H9 (cell line): ENCODE measurements around the gene TEX28. TPM values are rescaled to one million over a fixed set of nuclear protein-coding genes. Genes with fewer than 3 reads are reported as not detected.

Experiments
- DNase-seq: peaks from one replicate; pipeline ENCODE4 v3.0.0-alpha.2; 2017
- H2AFZ ChIP-seq: one replicate; pipeline ENCODE4 v1.6.1; 2013; ENCODE audit warnings: mild to moderate bottlenecking, low read length, control low read depth, moderate library complexity
- H2AK5ac ChIP-seq: 2 replicates; pipeline ENCODE4 v1.6.1; 2013; ENCODE audit warnings: low read length, control low read depth, mixed read lengths; ENCODE audit not compliant: insufficient read length
- H2BK120ac ChIP-seq: one replicate; pipeline ENCODE4 v1.6.1; 2013; ENCODE audit warnings: low read depth, mild to moderate bottlenecking, low read length, control low read depth, inconsistent platforms; ENCODE audit not compliant: poor library complexity, severe bottlenecking
- H2BK12ac ChIP-seq: 2 replicates; pipeline ENCODE4 v1.6.1; 2013; ENCODE audit warnings: low read length, control low read depth, mixed read lengths, low read depth; ENCODE audit not compliant: insufficient read length
- H2BK15ac ChIP-seq: 2 replicates; pipeline ENCODE4 v1.6.1; 2013; ENCODE audit warnings: low read depth, low read length, control low read depth
- H2BK20ac ChIP-seq: one replicate; pipeline ENCODE4 v1.6.1; 2013; ENCODE audit warnings: low read depth, mild to moderate bottlenecking, low read length, control low read depth, inconsistent platforms; ENCODE audit not compliant: poor library complexity, severe bottlenecking
- H2BK5ac ChIP-seq: 2 replicates; pipeline ENCODE4 v1.6.1; 2013; ENCODE audit warnings: low read length, control low read depth, mixed read lengths; ENCODE audit not compliant: insufficient read length
- H3K14ac ChIP-seq: 2 replicates; pipeline ENCODE4 v1.6.1; 2013; ENCODE audit warnings: low read length, control low read depth; ENCODE audit not compliant: insufficient read depth
- H3K18ac ChIP-seq: 2 replicates; pipeline ENCODE4 v1.6.1; 2013; ENCODE audit warnings: low read depth, mild to moderate bottlenecking, mixed read lengths, low read length, control low read depth; ENCODE audit not compliant: insufficient read length
- H3K23ac ChIP-seq: 2 replicates; pipeline ENCODE4 v1.6.1; 2013; ENCODE audit warnings: low read length, control low read depth, mixed read lengths, low read depth; ENCODE audit not compliant: insufficient read length
- H3K23me2 ChIP-seq: 2 replicates; pipeline ENCODE4 v1.6.1; 2013; ENCODE audit warnings: low read depth, mild to moderate bottlenecking, mixed read lengths, low read length, control low read depth; ENCODE audit not compliant: insufficient read length, poor library complexity, severe bottlenecking
- H3K27ac ChIP-seq: 2 replicates; pipeline ENCODE4 v1.5.1; 2013; ENCODE audit warnings: low read length, control low read depth, mixed read lengths, low read depth; ENCODE audit not compliant: insufficient read length
- H3K27me3 ChIP-seq: 2 replicates; pipeline ENCODE4 v1.6.1; 2013; ENCODE audit warnings: low read length, control low read depth, inconsistent platforms; ENCODE audit not compliant: insufficient read depth
- H3K4ac ChIP-seq: 2 replicates; pipeline ENCODE4 v1.6.1; 2013; ENCODE audit warnings: low read depth, mild to moderate bottlenecking, control low read depth, inconsistent platforms, low read length, moderate library complexity
- H3K4me1 ChIP-seq: 2 replicates; pipeline ENCODE4 v1.6.1; 2013; ENCODE audit warnings: low read length, control low read depth, inconsistent platforms; ENCODE audit not compliant: insufficient read depth
- H3K4me2 ChIP-seq: 2 replicates; pipeline ENCODE4 v1.6.1; 2013; ENCODE audit warnings: low read length, control low read depth, mixed read lengths; ENCODE audit not compliant: insufficient read length, insufficient read depth
- H3K56ac ChIP-seq: 2 replicates; pipeline ENCODE4 v1.6.1; 2013; ENCODE audit warnings: low read depth, mild to moderate bottlenecking, mixed read lengths, low read length, control low read depth; ENCODE audit not compliant: insufficient read length
- H3K79me1 ChIP-seq: 2 replicates; pipeline ENCODE4 v1.6.1; 2013; ENCODE audit warnings: low read depth, mild to moderate bottlenecking, moderate library complexity, low read length, control low read depth, inconsistent platforms; ENCODE audit not compliant: insufficient read depth, poor library complexity, severe bottlenecking
- H3K79me2 ChIP-seq: 2 replicates; pipeline ENCODE4 v1.6.1; 2013; ENCODE audit warnings: low read length, control low read depth, inconsistent platforms; ENCODE audit not compliant: insufficient read depth
- H3K9ac ChIP-seq: 2 replicates; pipeline ENCODE4 v1.6.1; 2013; ENCODE audit warnings: low read length, control low read depth, mixed read lengths; ENCODE audit not compliant: insufficient read length; ENCODE audit errors: extremely low read depth
- H3K9me3 ChIP-seq: one replicate; pipeline ENCODE4 v1.6.1; 2013; ENCODE audit warnings: low read depth, low read length, inconsistent platforms; ENCODE audit not compliant: control insufficient read depth
- H3T11ph ChIP-seq: one replicate; pipeline ENCODE4 v1.6.1; 2013; ENCODE audit warnings: mild to moderate bottlenecking, low read length, control low read depth, inconsistent platforms
- H4K20me1 ChIP-seq: one replicate; pipeline ENCODE4 v1.6.1; 2013; ENCODE audit not compliant: control insufficient read depth, insufficient read length, insufficient read depth
- H4K5ac ChIP-seq: 2 replicates; pipeline ENCODE4 v1.6.1; 2013; ENCODE audit warnings: low read depth, mild to moderate bottlenecking, mixed read lengths, low read length, control low read depth; ENCODE audit not compliant: insufficient read length
- H4K8ac ChIP-seq: replicated peaks from 2 replicates; pipeline ENCODE4 v1.6.1; 2013; ENCODE audit warnings: low read length, control low read depth, mixed read lengths, low read depth; ENCODE audit not compliant: insufficient read length
- H4K91ac ChIP-seq: 2 replicates; pipeline ENCODE4 v1.6.1; 2013; ENCODE audit warnings: low read depth, mild to moderate bottlenecking, moderate library complexity, mixed read lengths, low read length, control low read depth; ENCODE audit not compliant: insufficient read length
- H3K27ac Mint-ChIP-seq, 3 experiments: 2 replicates in 2 of 3; 3 replicates in 1 of 3; pipeline ENCODE4 v1.8.0; 2020 to 2021; ENCODE audit warnings: mixed read lengths in 3 of 3, mild to moderate bottlenecking in 1 of 3, moderate library complexity in 1 of 3
- H3K27me3 Mint-ChIP-seq: 2 replicates; pipeline ENCODE4 v1.8.0; 2021; ENCODE audit warnings: low read depth, mild to moderate bottlenecking, moderate library complexity, mixed read lengths
- H3K36me3 Mint-ChIP-seq, 3 experiments: 2 replicates in 2 of 3; 3 replicates in 1 of 3; pipeline ENCODE4 v1.8.0; 2020 to 2021; ENCODE audit warnings: low read depth in 3 of 3, mixed read lengths in 3 of 3; ENCODE audit not compliant: insufficient read depth in 1 of 3
- H3K4me1 Mint-ChIP-seq, 2 experiments: 2 replicates each; pipeline ENCODE4 v1.8.0; 2020; ENCODE audit warnings: mixed read lengths in 2 of 2
- H3K4me3 Mint-ChIP-seq, 2 experiments: 2 replicates in 1 of 2; 3 replicates in 1 of 2; pipeline ENCODE4 v1.8.0; 2020 to 2021; ENCODE audit warnings: mild to moderate bottlenecking in 2 of 2, mixed read lengths in 2 of 2, moderate library complexity in 1 of 2
- H3K9me3 Mint-ChIP-seq, 2 experiments: 2 replicates in 1 of 2; 3 replicates in 1 of 2; pipeline ENCODE4 v1.8.0; 2020; ENCODE audit warnings: mild to moderate bottlenecking in 2 of 2, mixed read lengths in 2 of 2, moderate library complexity in 1 of 2
- WGBS: extraction: QIAGEN DNeasy Blood & Tissue Kit; methylation state at CpG from one replicate; pipeline ENCODE4 v1.1.7; 2013; ENCODE audit warnings: missing lambda C conversion rate, low lambda C conversion rate, mixed read lengths; ENCODE audit not compliant: insufficient read length; ENCODE audit errors: extremely low coverage; 5-methylcytosine and 5-hydroxymethylcytosine counted together
- total RNA-seq: library from RNA; stranded (reverse); gene quantifications from 2 replicates; pipeline ENCODE4 v1.2.1, GENCODE V29; 2021
- TF ChIP-seq, protein P1 (sequence below): fragments of 200-600 bp; sonication (generic); conservative IDR thresholded peaks from 3 replicates; pipeline ENCODE4 v1.8.0; 2021; ENCODE audit warnings: antibody characterized with exemption, mild to moderate bottlenecking

TEX28 gene
- total RNA-seq, 1 experiment from 2014 or later, result not detected

DNA sequence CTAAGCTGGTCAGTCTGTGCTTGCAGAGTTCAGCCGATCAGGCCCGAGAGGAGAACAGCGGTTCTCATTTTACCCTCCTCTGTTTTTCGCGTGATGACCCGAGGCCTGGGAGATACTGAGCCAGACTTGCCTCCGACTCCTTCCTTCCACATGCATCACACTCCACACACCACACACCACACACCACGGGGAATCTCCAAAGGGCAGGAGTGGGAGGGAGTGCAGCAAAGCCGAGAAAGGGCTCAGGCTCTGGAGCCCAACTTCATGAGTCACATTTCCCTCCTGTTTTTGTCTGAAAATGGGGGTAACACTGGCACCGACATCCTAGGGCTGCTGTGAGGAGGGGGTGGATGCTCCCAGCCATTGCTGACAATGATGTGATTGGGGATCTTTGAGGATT lies 39.6 kb upstream of the TEX28 start:
- Histone ChIP-seq H2BK12ac (no peak overlapping the region), H2BK20ac (no peak overlapping the region), H3K4me2 (no peak overlapping the region), H3K27ac (no peak overlapping the region), H2BK15ac (no peak overlapping the region), H3K23ac (no peak overlapping the region), H3K4ac (no peak overlapping the region), H2BK120ac (no peak overlapping the region), H2BK5ac (no peak overlapping the region), H3K23me2 (no peaks in the 10 kb centered on the region), H2AK5ac (no peak overlapping the region), H3K9me3 (peaks cover 26% of the 10 kb centered on the region), H3K4me1 (no peaks in the 10 kb centered on the region), H2AFZ (no peak overlapping the region), H3K56ac (no peak overlapping the region), H4K8ac (no peak overlapping the region), H3K9ac (no peak overlapping the region), H3K79me2 (no peaks in the 10 kb centered on the region), H3K18ac (no peak overlapping the region), H3K27me3 (no peaks in the 10 kb centered on the region), H3K79me1 (no peaks in the 10 kb centered on the region), H4K91ac (no peak overlapping the region), H4K5ac (no peak overlapping the region), H4K20me1 (no peaks in the 10 kb centered on the region), H3K14ac (no peak overlapping the region), H3T11ph (no peak overlapping the region)
- H3K27me3 Mint-ChIP-seq, result peaks cover 7% of the 10 kb centered on the region
- no peak overlapping the region for H3K27ac Mint-ChIP-seq
- TF ChIP-seq, protein P1, sequence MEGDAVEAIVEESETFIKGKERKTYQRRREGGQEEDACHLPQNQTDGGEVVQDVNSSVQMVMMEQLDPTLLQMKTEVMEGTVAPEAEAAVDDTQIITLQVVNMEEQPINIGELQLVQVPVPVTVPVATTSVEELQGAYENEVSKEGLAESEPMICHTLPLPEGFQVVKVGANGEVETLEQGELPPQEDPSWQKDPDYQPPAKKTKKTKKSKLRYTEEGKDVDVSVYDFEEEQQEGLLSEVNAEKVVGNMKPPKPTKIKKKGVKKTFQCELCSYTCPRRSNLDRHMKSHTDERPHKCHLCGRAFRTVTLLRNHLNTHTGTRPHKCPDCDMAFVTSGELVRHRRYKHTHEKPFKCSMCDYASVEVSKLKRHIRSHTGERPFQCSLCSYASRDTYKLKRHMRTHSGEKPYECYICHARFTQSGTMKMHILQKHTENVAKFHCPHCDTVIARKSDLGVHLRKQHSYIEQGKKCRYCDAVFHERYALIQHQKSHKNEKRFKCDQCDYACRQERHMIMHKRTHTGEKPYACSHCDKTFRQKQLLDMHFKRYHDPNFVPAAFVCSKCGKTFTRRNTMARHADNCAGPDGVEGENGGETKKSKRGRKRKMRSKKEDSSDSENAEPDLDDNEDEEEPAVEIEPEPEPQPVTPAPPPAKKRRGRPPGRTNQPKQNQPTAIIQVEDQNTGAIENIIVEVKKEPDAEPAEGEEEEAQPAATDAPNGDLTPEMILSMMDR, result no peak
- no CpG with 5 or more reads among the region's 10 CpGs for WGBS
- no peak for DNase-seq
- no peak overlapping the region; a peak in 1 of 5 replicates for H3K4me3 Mint-ChIP-seq
- peaks cover 3 to 4% of the 10 kb centered on the region in 2 experiments; a peak in 3 of 4 replicates for H3K4me1 Mint-ChIP-seq
- peaks cover 0 to 6% (median 2%) of the 10 kb centered on the region in 3 experiments; a peak in 3 of 7 replicates for H3K36me3 Mint-ChIP-seq
- H3K9me3 Mint-ChIP-seq, result peaks cover 58 to 64% of the 10 kb centered on the region in 2 experiments
